K562 treated with DMSO at 1 percent for 24 hours (cell line): ENCODE data around the gene PRKD1. TPM values are rescaled to one million over a fixed set of nuclear protein-coding genes. Genes with fewer than 3 reads are reported as not detected.

Experiments
- total RNA-seq: library from RNA; unstranded; fragments of 300-600 nt; gene quantifications from 2 replicates; pipeline ENCODE4 v1.2.3, GENCODE V29; 2022; ENCODE audit warnings: low read depth; ENCODE audit not compliant: insufficient read depth

Gene PRKD1
- 0.41 and 1.6 TPM in 2 replicates for total RNA-seq

GRCh38 chr14:29927376-29928116, at the start of gene PRKD1:
Gene PRKD1, minus strand, starts transcription at chr14:29927847.

